Measurements from ENCODE around the gene FBXO31.

- TF ChIP-seq CTCF (IDR thresholded peaks at IDR 0.05) (no peak), POLR2AphosphoS5 (IDR thresholded peaks at IDR 0.05) (no peak), POLR2A (IDR thresholded peaks at IDR 0.05) (no peak), EP300 (IDR thresholded peaks at IDR 0.05) (no peak)
Measured at GRCh38 chr16:87304951-87305350, 78.6 kb downstream of the FBXO31 start.

Measured in sigmoid colon (tissue), 4 donors.